KOPT-K1 (cell line): ENCODE data around the gene TUBB.
A peak's percentile ranks its signal among the peaks of the same experiment; 100 is the strongest.
"Not testable (repeated sequence)": the region's sequence is repeated elsewhere in the genome, so short reads cannot be mapped to it uniquely, and the experiment has no call there.

Source experiments
- H3K27ac ChIP-seq: fragments of 200-600 bp; sonication (generic); 2 replicates; pipeline ENCODE4 v1.5.1; 2016; ENCODE audit warnings: antibody characterized with exemption, mild to moderate bottlenecking, low read depth, low read length; ENCODE audit not compliant: poor library complexity, severe bottlenecking
- H3K36me3 ChIP-seq: fragments of 200-600 bp; sonication (generic); 2 replicates; pipeline ENCODE4 v1.5.1; 2017; ENCODE audit warnings: antibody characterized with exemption, mild to moderate bottlenecking, low read length, moderate library complexity; ENCODE audit not compliant: insufficient read depth
- H3K9me3 ChIP-seq: fragments of 200-600 bp; sonication (generic); 2 replicates; pipeline ENCODE4 v1.5.1; 2017; ENCODE audit warnings: antibody characterized with exemption, low read length, mild to moderate bottlenecking; ENCODE audit not compliant: insufficient read depth, poor library complexity, severe bottlenecking

The TUBB gene

GRCh38 chr6:30722280-30723112 is 2.3 kb downstream of the TUBB start:
- no peaks in the 10 kb centered on the region for H3K9me3 ChIP-seq
- H3K27ac ChIP-seq = peak overlapping the region; percentile 98
- peaks cover 60% of the 10 kb centered on the region for H3K36me3 ChIP-seq

DNA sequence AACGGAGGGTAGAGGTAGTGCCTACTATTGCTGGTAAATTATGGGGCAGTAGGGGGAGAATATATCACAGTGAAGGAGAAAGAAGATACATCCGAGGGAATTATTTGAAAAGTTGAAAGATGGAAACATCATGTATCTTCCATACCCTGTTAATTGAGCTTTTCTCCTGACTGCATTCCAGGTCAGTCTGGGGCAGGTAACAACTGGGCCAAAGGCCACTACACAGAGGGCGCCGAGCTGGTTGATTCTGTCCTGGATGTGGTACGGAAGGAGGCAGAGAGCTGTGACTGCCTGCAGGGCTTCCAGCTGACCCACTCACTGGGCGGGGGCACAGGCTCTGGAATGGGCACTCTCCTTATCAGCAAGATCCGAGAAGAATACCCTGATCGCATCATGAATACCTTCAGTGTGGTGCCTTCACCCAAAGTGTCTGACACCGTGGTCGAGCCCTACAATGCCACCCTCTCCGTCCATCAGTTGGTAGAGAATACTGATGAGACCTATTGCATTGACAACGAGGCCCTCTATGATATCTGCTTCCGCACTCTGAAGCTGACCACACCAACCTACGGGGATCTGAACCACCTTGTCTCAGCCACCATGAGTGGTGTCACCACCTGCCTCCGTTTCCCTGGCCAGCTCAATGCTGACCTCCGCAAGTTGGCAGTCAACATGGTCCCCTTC is 3.1 kb downstream of the TUBB start:
- Histone ChIP-seq H3K27ac (peak overlapping the region; percentile 98), H3K36me3 (peaks cover 68% of the 10 kb centered on the region)
- H3K9me3 ChIP-seq = not testable (repeated sequence)

DNA sequence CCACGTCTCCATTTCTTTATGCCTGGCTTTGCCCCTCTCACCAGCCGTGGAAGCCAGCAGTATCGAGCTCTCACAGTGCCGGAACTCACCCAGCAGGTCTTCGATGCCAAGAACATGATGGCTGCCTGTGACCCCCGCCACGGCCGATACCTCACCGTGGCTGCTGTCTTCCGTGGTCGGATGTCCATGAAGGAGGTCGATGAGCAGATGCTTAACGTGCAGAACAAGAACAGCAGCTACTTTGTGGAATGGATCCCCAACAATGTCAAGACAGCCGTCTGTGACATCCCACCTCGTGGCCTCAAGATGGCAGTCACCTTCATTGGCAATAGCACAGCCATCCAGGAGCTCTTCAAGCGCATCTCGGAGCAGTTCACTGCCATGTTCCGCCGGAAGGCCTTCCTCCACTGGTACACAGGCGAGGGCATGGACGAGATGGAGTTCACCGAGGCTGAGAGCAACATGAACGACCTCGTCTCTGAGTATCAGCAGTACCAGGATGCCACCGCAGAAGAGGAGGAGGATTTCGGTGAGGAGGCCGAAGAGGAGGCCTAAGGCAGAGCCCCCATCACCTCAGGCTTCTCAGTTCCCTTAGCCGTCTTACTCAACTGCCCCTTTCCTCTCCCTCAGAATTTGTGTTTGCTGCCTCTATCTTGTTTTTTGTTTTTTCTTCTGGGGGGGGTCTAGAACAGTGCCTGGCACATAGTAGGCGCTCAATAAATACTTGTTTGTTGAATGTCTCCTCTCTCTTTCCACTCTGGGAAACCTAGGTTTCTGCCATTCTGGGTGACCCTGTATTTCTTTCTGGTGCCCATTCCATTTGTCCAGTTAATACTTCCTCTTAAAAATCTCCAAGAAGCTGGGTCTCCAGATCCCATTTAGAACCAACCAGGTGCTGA is 3.9 kb downstream of the TUBB start:
- peaks cover 72% of the 10 kb centered on the region for H3K36me3 ChIP-seq
- not testable (repeated sequence) for H3K27ac ChIP-seq, H3K9me3 ChIP-seq

- Histone ChIP-seq H3K27ac (no peak overlapping the region), H3K36me3 (peaks cover 82% of the 10 kb centered on the region), H3K9me3 (no peaks in the 10 kb centered on the region)
Observed at GRCh38 chr6:30724906-30725667, 4.9 kb downstream of the TUBB start.

- no peaks in the 10 kb centered on the region for H3K9me3 ChIP-seq
- H3K36me3 ChIP-seq = peaks cover 91% of the 10 kb centered on the region
- no peak overlapping the region for H3K27ac ChIP-seq
Observed at GRCh38 chr6:30725713-30726505, 5.8 kb downstream of the TUBB start.

GRCh38 chr6:30726506-30727413 is 6.6 kb downstream of the TUBB start:
- peaks cover 96% of the 10 kb centered on the region for H3K36me3 ChIP-seq

DNA sequence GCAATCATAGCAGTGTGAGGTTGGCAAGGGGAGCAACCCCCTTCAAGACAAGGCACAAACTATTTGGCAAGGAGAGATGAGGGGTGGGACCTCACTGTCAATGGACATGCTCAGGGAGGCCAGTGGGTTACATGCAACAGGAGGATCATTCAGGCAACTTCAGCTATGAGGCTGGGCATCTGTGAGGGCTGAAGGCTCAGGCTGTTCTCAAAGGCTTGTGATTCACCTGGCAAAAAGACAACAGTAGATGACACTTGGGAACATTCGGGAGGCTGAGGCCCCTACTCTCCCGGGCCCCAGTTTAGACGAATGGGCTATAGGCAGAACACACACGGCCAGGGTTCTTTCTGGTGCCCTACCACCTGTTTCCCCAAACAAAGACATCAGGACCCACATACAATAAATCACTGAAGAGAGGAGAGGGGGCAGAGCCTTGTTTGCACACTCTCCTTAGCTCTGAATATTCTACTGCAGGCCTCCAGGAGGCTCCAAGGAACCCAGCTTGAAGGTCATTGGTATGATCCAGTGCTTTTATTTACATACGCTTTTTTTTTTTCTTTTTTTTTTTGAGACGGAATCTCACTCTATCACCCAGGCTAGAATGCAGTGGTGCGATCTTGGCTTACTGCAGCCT is 7.9 kb downstream of the TUBB start:
- Histone ChIP-seq H3K9me3 (no peaks in the 10 kb centered on the region), H3K36me3 (peaks cover 95% of the 10 kb centered on the region), H3K27ac (no peak overlapping the region)

More at GRCh38 chr6:30726506-30727413, 6.6 kb downstream of the TUBB start:
- H3K27ac ChIP-seq = no peak overlapping the region
- H3K9me3 ChIP-seq = no peaks in the 10 kb centered on the region

DNA sequence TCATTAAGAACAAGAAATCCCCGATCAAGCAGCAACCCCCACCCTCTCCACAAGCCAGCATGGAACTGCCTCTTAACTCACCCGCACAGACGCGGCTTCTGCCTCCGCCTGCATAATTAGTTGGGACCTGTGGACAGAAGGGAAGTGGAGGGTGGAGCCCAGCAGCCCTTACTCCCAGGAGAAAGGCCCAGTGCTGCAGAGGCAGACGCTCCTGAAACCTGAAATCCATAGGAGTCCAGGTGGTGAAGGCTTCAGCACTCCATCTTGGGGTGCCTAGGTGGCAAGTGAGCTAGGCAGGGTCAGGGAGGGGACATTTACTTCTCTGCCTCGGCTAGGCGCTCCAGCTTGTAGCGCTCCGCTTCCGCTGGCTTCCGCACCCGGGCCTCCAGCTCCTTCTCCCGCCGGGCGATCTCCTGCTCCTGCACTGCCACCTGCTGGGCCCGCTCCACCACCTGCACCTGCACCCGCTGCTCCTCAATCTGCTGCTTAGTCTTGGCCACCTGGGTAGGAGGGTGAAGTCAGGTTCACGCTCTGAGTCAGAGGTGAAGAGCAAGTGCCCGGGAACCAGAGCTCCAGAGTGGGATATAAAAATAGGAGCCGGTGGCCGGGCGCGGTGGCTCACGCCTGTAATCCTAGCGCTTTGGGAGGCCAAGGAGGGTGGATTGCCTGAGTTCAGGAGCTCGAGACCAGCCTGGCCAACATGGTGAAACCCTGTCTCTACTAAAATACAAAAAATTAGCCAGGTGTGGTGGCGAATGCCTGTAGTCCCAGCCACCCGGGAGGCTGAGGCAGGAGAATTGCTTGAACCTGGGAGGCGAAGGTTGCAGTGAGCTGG is 10.7 kb downstream of the TUBB start:
- Histone ChIP-seq H3K36me3 (peaks cover 95% of the 10 kb centered on the region), H3K27ac (no peak overlapping the region), H3K9me3 (no peaks in the 10 kb centered on the region)

GRCh38 chr6:30732237-30732943 is 12.2 kb downstream of the TUBB start:
- Histone ChIP-seq H3K36me3 (peaks cover 86% of the 10 kb centered on the region), H3K9me3 (no peaks in the 10 kb centered on the region), H3K27ac (no peak overlapping the region)

DNA sequence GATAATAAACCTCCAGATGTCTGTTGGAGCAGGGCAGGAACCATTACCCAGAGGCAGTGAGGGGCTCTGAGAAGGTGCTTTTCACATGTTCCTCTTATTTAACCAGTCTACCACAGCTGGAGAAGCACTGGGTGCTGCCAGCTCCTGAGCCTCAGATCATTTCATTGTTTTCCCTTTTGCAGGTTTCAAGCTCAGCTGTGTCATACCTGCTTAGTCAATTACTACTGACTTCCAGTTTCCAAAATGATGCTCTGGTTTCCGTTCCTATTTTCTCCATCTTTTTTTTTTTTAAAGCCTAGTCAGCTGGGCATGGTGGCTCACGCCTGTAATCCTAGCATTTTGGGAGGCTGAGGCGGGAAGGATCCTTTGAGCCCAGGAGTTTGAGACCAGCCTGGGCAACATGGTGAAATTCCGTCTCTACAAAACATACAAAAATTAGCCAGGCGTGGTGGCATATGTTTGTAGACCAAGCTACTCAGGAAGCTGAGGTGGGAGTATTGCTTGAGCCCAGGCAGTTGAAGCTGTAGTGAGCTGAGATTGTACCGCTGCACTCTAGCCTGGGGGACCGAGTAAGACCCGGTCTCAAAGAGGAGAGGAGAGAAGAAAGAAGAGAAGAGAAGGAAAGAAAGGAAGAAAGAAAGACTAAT is 15.6 kb downstream of the TUBB start:
- Histone ChIP-seq H3K27ac (no peak overlapping the region), H3K36me3 (peaks cover 82% of the 10 kb centered on the region), H3K9me3 (no peaks in the 10 kb centered on the region)

DNA sequence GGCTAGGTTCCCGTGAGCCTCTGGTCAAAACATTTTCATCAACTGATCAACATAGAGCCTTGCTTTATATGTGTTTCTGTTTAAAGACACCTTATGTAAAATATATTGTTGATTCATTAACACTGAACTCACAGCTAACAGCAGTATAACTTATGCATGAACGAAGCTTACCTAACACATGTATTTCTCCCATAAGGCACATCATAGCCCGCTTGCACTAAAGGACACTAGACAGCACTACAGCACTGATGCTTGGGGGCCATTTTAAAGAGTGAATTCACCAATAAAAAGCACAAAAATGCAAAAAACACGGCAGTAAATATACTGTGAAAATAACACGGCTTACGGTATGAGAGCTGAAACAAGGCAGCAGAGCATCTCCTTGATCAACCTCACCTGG is 18.4 kb downstream of the TUBB start:
- H3K27ac ChIP-seq = peak overlapping the region; percentile 62
- H3K36me3 ChIP-seq = peaks cover 55% of the 10 kb centered on the region
- no peaks in the 10 kb centered on the region for H3K9me3 ChIP-seq
